SK-N-SH (cell line): ENCODE measurements around the gene MLXIP. TPM values are rescaled to one million over a fixed set of nuclear protein-coding genes. Genes with fewer than 3 reads are reported as not detected.

ENCODE experiments used
- CTCF ChIA-PET: fragments of 300-600, 350-600 bp; formaldehyde crosslinking; extraction: SDS; loops from one replicate; lab custom pipeline; 2021; lab: Yijun Ruan, JAX
- POLR2A ChIA-PET: fragments of 350-600 bp; sonication (Branson Sonifier 250); formaldehyde crosslinking; extraction: SDS; loops from one replicate; lab custom pipeline; 2020; ENCODE audit warnings: antibody characterized with exemption, inconsistent platforms; lab: Yijun Ruan, JAX
- DNase-seq: peaks from one replicate; pipeline ENCODE4 v3.0.0; 2012
- H2AFZ ChIP-seq: fragments of 200-600 bp; sonication (generic); 2 replicates; pipeline ENCODE4 v1.8.1; 2016; ENCODE audit warnings: antibody characterized with exemption, mild to moderate bottlenecking, low read depth
- H3F3A ChIP-seq: fragments of 200-600 bp; sonication (generic); replicated peaks from 2 replicates; pipeline ENCODE3; 2016; ENCODE audit warnings: antibody characterized with exemption, mild to moderate bottlenecking; ENCODE audit not compliant: insufficient read depth
- H3K27ac ChIP-seq, 2 experiments: fragments of 200-500 bp in 1 of 2; fragments of 200-600 bp in 1 of 2; sonication (Bioruptor generic) in 1 of 2; sonication (generic), shearing (Covaris generic) in 1 of 2; 2 replicates each; pipeline versions ENCODE4 v1.5.1 to v1.6.1; 2014 to 2016; ENCODE audit warnings: low read depth in 2 of 2, inconsistent platforms in 1 of 2, low read length in 1 of 2, mild to moderate bottlenecking in 1 of 2, mixed read lengths in 1 of 2
- H3K27me3 ChIP-seq: fragments of 200-600 bp; sonication (generic), shearing (Covaris generic); 2 replicates; pipeline ENCODE4 v1.6.1; 2016; ENCODE audit warnings: mixed run types; ENCODE audit not compliant: insufficient read depth
- H3K36me3 ChIP-seq, 2 experiments: fragments of 200-500 bp in 1 of 2; fragments of 200-600 bp in 1 of 2; sonication (Bioruptor generic) in 1 of 2; sonication (generic) in 1 of 2; replicated peaks in 1 of 2; 2 replicates each; pipeline versions ENCODE3 to v1.5.1; 2014 to 2016; ENCODE audit warnings: low read length in 1 of 2, mild to moderate bottlenecking in 1 of 2; ENCODE audit not compliant: insufficient read depth in 2 of 2, control insufficient read depth in 1 of 2
- H3K4me1 ChIP-seq, 2 experiments: fragments of 200-500 bp in 1 of 2; fragments of 200-600 bp in 1 of 2; sonication (Bioruptor generic) in 1 of 2; sonication (generic), shearing (Covaris generic) in 1 of 2; 2 replicates each; pipeline versions ENCODE4 v1.5.1 to v1.6.1; 2014 to 2016; ENCODE audit warnings: low read depth in 1 of 2, low read length in 1 of 2, mixed run types in 1 of 2; ENCODE audit not compliant: insufficient read depth in 2 of 2, control insufficient read depth in 1 of 2
- H3K4me2 ChIP-seq: fragments of 200-600 bp; sonication (generic), shearing (Covaris generic); 2 replicates; pipeline ENCODE4 v1.6.1; 2017; ENCODE audit warnings: mixed run types
- H3K4me3 ChIP-seq, 2 experiments: fragments of 200-500 bp in 1 of 2; fragments of 200-600 bp in 1 of 2; sonication (Bioruptor generic) in 1 of 2; sonication (generic), shearing (Covaris generic) in 1 of 2; 2 replicates each; pipeline versions ENCODE4 v1.5.1 to v1.8.1; 2014 to 2016; ENCODE audit warnings: low read depth in 2 of 2, inconsistent platforms in 1 of 2, low read length in 1 of 2, mild to moderate bottlenecking in 1 of 2, mixed read lengths in 1 of 2, moderate library complexity in 1 of 2
- H3K79me2 ChIP-seq: fragments of 200-600 bp; sonication (generic); 2 replicates; pipeline ENCODE4 v1.8.1; 2017; ENCODE audit warnings: mild to moderate bottlenecking; ENCODE audit not compliant: insufficient read depth
- H3K9ac ChIP-seq: fragments of 200-600 bp; sonication (generic); 2 replicates; pipeline ENCODE4 v1.6.1; 2017; ENCODE audit warnings: mixed run types
- H3K9me2 ChIP-seq: fragments of 200-600 bp; sonication (generic); 2 replicates; pipeline ENCODE4 v1.6.1; 2017; ENCODE audit warnings: mixed run types
- H3K9me3 ChIP-seq: fragments of 200-600 bp; sonication (generic); 2 replicates; pipeline ENCODE4 v1.6.1; 2017; ENCODE audit warnings: mixed run types, mild to moderate bottlenecking, moderate library complexity
- H4K20me1 ChIP-seq: fragments of 200-600 bp; sonication (generic); 2 replicates; pipeline ENCODE4 v1.6.1; 2017; ENCODE audit warnings: mild to moderate bottlenecking, mixed run types; ENCODE audit not compliant: insufficient read depth
- CTCF ChIP-seq: fragments of 200-600 bp; sonication (generic); IDR thresholded peaks from 2 replicates; pipeline ENCODE4 v1.6.1; 2017; ENCODE audit warnings: antibody characterized with exemption, mild to moderate bottlenecking, moderate library complexity
- PBX3 ChIP-seq: IDR thresholded peaks from 2 replicates; pipeline ENCODE4; 2012
- RAD21 ChIP-seq: IDR thresholded peaks from 2 replicates; pipeline ENCODE4 v1.6.1; 2012; ENCODE audit warnings: mild to moderate bottlenecking, low read length
- YY1 ChIP-seq: IDR thresholded peaks from 2 replicates; pipeline ENCODE4 v1.4.0; 2012; ENCODE audit warnings: low read depth, mild to moderate bottlenecking
- WGBS: methylation state at CpG from one replicate; pipeline ENCODE4 v1.1.6; 2017; ENCODE audit warnings: low lambda C conversion rate; 5-methylcytosine and 5-hydroxymethylcytosine counted together
- polyA plus RNA-seq, 3 experiments: library from polyadenylated mRNA; depleted of rRNA; stranded (reverse); fragments of >200 nt; gene quantifications; 2 replicates each; pipeline ENCODE4 v1.2.3, GENCODE V29; 2012

The MLXIP gene
- polyA plus RNA-seq, 1 of the 3 experiments (the other 2 are of a cell fraction): 11.0 TPM

DNA sequence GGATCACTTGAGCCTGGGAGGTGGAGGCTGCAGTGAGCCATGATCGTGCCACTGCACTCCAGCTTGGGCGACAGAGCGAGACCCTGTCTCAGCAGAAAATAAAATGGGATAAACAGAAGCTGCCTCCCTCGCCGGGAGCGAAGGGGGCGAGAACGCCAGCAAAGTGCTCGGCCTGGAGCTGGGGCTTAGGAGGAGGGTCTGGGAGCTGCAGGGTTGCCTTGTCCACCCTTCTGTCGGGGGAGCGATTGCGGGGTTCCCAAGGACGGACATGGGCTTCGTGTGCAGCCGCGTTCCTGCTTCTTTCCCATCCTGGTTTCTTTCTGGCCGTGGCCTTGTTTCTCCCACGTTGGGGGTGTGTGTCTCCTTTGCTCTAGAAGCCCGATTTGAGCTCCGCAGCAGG is 27.9 kb upstream of the MLXIP start:
- peaks cover 20% of the 10 kb centered on the region for H3F3A ChIP-seq
- H3K4me1 ChIP-seq: peaks cover 3% of the 10 kb centered on the region in 2 experiments; a peak in 1 of 4 replicates
- no peak overlapping the region for H3K9ac ChIP-seq
- no peaks in the 10 kb centered on the region for H3K9me3 ChIP-seq
- no peak overlapping the region for H3K4me2 ChIP-seq
- H3K79me2 ChIP-seq: peaks cover 16% of the 10 kb centered on the region; the same call in 1 of the 2 replicates
- TF ChIP-seq PBX3: no peak
- 0 out of 4 replicates have a peak overlapping the region, but pooled peaks of 1 of the 2 experiments have one; percentile 24 for H3K27ac ChIP-seq
- H4K20me1 ChIP-seq: no peaks in the 10 kb centered on the region
- POLR2A ChIA-PET: no interaction called here
- no peaks in the 10 kb centered on the region for H3K9me2 ChIP-seq
- no peak for DNase-seq
- CTCF ChIA-PET: interaction anchor here (1.0 to 2.8 kb wide), 5 partner anchors 19 to 256 kb away, joined by 3 to 44 read pairs (median 5); partner anchors contain the start of gene MLXIP
- WGBS: 92% methylated on average over 19 of the region's 20 CpGs
- H3K27me3 ChIP-seq: no peaks in the 10 kb centered on the region
- no peak overlapping the region for H2AFZ ChIP-seq
- H3K4me3 ChIP-seq: no peak overlapping the region
- peaks cover 13 to 28% of the 10 kb centered on the region in 2 experiments for H3K36me3 ChIP-seq

- POLR2A ChIA-PET: no interaction called here
Measured at GRCh38 chr12:122051231-122051876, 27.2 kb upstream of the MLXIP start.

More at GRCh38 chr12:122051231-122051876, 27.2 kb upstream of the MLXIP start:
- WGBS: 74% methylated on average over 8 of the region's 14 CpGs
- Histone ChIP-seq H3F3A (peaks cover 17% of the 10 kb centered on the region), H3K36me3 (peaks cover 14 to 30% of the 10 kb centered on the region in 2 experiments), H3K9me3 (no peaks in the 10 kb centered on the region), H3K79me2 (peaks cover 16% of the 10 kb centered on the region; the same call in 1 of the 2 replicates), H3K9me2 (no peaks in the 10 kb centered on the region), H4K20me1 (no peaks in the 10 kb centered on the region), H2AFZ (no peak overlapping the region), H3K4me2 (no peak overlapping the region), H3K27me3 (no peaks in the 10 kb centered on the region), H3K9ac (no peak overlapping the region), H3K4me1 (peaks cover 3% of the 10 kb centered on the region in 2 experiments; a peak in 1 of 4 replicates), H3K4me3 (no peak overlapping the region), H3K27ac (peak overlapping the region in 1 of 2 experiments; percentile 24; a peak in 1 of 4 replicates)
- CTCF ChIA-PET: interaction anchor here (0.5 to 2.8 kb wide), 9 partner anchors 19 to 305 kb away, joined by 3 to 44 read pairs (median 3); partner anchors contain the start of gene MLXIP
- DNase-seq: no peak
- TF ChIP-seq CTCF (no peak), RAD21 (no peak), YY1 (no peak)
